H1 (cell line): ENCODE data around the gene WDR35. TPM values are rescaled to one million over a fixed set of nuclear protein-coding genes. Genes with fewer than 3 reads are reported as not detected.

Experiments
- polyA plus RNA-seq, 7 experiments: library from polyadenylated mRNA; depleted of rRNA in 3 of 7; stranded (reverse) in 5 of 7; unstranded in 2 of 7; fragments of >200 nt in 5 of 7; fragments of 200-250 nt in 2 of 7; gene quantifications; 1 replicate in 5 of 7; 2 replicates in 1 of 7; 4 replicates in 1 of 7; pipeline versions ENCODE4 v1.2.1 to v1.2.3, GENCODE V29; 2011 to 2013; ENCODE audit warnings: missing spikeins in 2 of 7, mixed read lengths in 2 of 7
- total RNA-seq: library from RNA; stranded (reverse); fragmentation: NEBNext Ultra II Directional; extraction: Animal tissue kit (Norgen Biotek cat#: 25700); gene quantifications from 2 replicates; pipeline ENCODE4 v1.2.1, GENCODE V29; 2021
- TF ChIP-seq, protein P1 (sequence below): IDR thresholded peaks from 2 replicates; pipeline ENCODE4 v1.6.1; 2012; ENCODE audit warnings: low read length, inconsistent platforms

Gene WDR35
- total and polyA plus RNA-seq, 2 of the 8 experiments (the other 6 are each of a cell fraction or from before 2014, with no cell fraction given): 9.0 to 25.5 TPM

DNA sequence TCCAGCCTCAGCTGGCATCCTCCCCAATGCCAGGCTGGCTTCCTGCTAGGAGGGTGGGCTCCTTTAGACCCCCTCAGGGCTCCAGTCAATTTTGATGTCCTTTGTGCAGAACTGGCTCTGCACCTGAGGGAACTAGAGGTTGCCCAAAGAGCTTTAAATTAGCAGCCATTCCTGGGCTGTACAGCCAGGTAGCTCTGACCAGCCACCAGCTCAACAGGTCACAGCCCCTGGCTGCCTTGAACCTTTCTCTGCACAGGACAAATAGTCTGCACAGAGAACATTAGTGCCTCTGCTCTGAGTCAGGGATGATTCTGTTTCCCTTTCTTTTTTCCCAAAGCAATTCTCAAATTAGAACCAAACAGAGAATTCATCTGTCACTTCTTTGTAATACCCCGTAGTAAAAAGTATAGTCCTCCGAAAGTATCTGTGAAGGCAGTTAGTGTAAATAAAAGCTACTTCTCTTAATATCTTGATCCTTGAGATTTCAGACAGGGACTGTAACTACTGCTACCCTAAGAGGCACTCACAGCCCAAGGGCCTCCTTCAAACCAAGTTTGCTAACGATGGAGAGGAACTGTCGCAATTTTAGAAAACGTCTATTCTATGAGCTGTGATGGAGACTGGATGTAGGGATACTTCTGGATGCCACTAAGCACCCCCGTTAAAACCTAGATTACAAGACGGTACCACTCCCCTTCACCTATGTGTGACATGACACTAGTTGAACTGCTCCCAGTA lies 91.1 kb downstream of the WDR35 start (continued):
- TF ChIP-seq, protein P1, sequence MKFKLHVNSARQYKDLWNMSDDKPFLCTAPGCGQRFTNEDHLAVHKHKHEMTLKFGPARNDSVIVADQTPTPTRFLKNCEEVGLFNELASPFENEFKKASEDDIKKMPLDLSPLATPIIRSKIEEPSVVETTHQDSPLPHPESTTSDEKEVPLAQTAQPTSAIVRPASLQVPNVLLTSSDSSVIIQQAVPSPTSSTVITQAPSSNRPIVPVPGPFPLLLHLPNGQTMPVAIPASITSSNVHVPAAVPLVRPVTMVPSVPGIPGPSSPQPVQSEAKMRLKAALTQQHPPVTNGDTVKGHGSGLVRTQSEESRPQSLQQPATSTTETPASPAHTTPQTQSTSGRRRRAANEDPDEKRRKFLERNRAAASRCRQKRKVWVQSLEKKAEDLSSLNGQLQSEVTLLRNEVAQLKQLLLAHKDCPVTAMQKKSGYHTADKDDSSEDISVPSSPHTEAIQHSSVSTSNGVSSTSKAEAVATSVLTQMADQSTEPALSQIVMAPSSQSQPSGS: no peak
